ENCODE data around the gene AKAP6.

The AKAP6 gene

GRCh38 chr14:32720927-32721326 is 391.8 kb downstream of the AKAP6 start:
- DNase-seq = peak in 1 of 5 experiments; percentile 3

GRCh38 chr14:32722631-32723183 is 393.6 kb downstream of the AKAP6 start:
- no peak for DNase-seq

- no peak for DNase-seq
Measured at GRCh38 chr14:32724867-32725471, 395.9 kb downstream of the AKAP6 start.

GRCh38 chr14:32726516-32726915 is 397.4 kb downstream of the AKAP6 start:
- DNase-seq = no peak

- no peak for DNase-seq
Measured at GRCh38 chr14:32727832-32728231, 398.7 kb downstream of the AKAP6 start.

GRCh38 chr14:32728526-32728925 is 399.4 kb downstream of the AKAP6 start:
- DNase-seq = no peak

- DNase-seq = no peak
Measured at GRCh38 chr14:32728976-32729375, 399.9 kb downstream of the AKAP6 start.

GRCh38 chr14:32731249-32731648 is 402.2 kb downstream of the AKAP6 start:
- no peak for DNase-seq

- no peak for DNase-seq
Measured at GRCh38 chr14:32733015-32733414, 403.9 kb downstream of the AKAP6 start.

- no peak for DNase-seq
Measured at GRCh38 chr14:32734261-32734660, 405.2 kb downstream of the AKAP6 start.

- DNase-seq = no peak
Measured at GRCh38 chr14:32737621-32738020, 408.5 kb downstream of the AKAP6 start.

GRCh38 chr14:32738206-32738871 is 409.2 kb downstream of the AKAP6 start:
- DNase-seq = no peak

GRCh38 chr14:32744811-32745445 is 415.8 kb downstream of the AKAP6 start:
- DNase-seq = no peak

GRCh38 chr14:32754209-32754608 is 425.1 kb downstream of the AKAP6 start:
- no peak for DNase-seq

- DNase-seq = no peak
Measured at GRCh38 chr14:32756173-32756572, 427.1 kb downstream of the AKAP6 start.

GRCh38 chr14:32756775-32757174 is 427.7 kb downstream of the AKAP6 start:
- DNase-seq = no peak

- DNase-seq = no peak
Measured at GRCh38 chr14:32757568-32757967, 428.5 kb downstream of the AKAP6 start.

- DNase-seq = no peak
Measured at GRCh38 chr14:32761381-32761968, 432.4 kb downstream of the AKAP6 start.

- no peak for DNase-seq
Measured at GRCh38 chr14:32762886-32763285, 433.8 kb downstream of the AKAP6 start.

- no peak for DNase-seq
Measured at GRCh38 chr14:32763673-32764072, 434.6 kb downstream of the AKAP6 start.

GRCh38 chr14:32764131-32764530 is 435.0 kb downstream of the AKAP6 start:
- no peak for DNase-seq

GRCh38 chr14:32770422-32770821 is 441.3 kb downstream of the AKAP6 start:
- DNase-seq = no peak

- no peak for DNase-seq
Measured at GRCh38 chr14:32774214-32774613, 445.1 kb downstream of the AKAP6 start.

- no peak for DNase-seq
Measured at GRCh38 chr14:32779840-32780239, 450.7 kb downstream of the AKAP6 start.
